ENCODE results near the gene ZNF558. TPM values are rescaled to one million over a fixed set of nuclear protein-coding genes. Genes with fewer than 3 reads are reported as not detected.

ZNF558 gene
- total RNA-seq, 1 experiment from 2014 or later: 34.1 TPM

- H3K9me3 Mint-ChIP-seq (ENCODE audit: unreplicated experiment): peaks cover 13% of the 10 kb centered on the region
- TF ChIP-seq CTCF (IDR thresholded peaks at IDR 0.05; ENCODE audit: unreplicated experiment): no peak
- peaks cover 5% of the 10 kb centered on the region for H3K4me1 Mint-ChIP-seq (ENCODE audit: insufficient read depth, unreplicated experiment)
- ChIA-PET CTCF (no interaction called here), POLR2A (no interaction called here)
- no peaks in the 10 kb centered on the region for H3K27me3 Mint-ChIP-seq (ENCODE audit: insufficient read depth, unreplicated experiment)
- H3K4me3 Mint-ChIP-seq (ENCODE audit: unreplicated experiment): no peak overlapping the region
- no TSS peak for BruUV-seq (replicated peaks)
- H3K27ac Mint-ChIP-seq (ENCODE audit: low read depth, unreplicated experiment): no peak overlapping the region
- intact Hi-C loops (cut with micrococcal nuclease): no loop called here
- DNase-seq (ENCODE audit: unreplicated experiment): no peak
- H3K36me3 Mint-ChIP-seq (ENCODE audit: insufficient read depth, unreplicated experiment): peaks cover 7% of the 10 kb centered on the region
Observed at GRCh38 chr19:8835446-8835845, 3.3 kb upstream of the ZNF558 start.

DNA sequence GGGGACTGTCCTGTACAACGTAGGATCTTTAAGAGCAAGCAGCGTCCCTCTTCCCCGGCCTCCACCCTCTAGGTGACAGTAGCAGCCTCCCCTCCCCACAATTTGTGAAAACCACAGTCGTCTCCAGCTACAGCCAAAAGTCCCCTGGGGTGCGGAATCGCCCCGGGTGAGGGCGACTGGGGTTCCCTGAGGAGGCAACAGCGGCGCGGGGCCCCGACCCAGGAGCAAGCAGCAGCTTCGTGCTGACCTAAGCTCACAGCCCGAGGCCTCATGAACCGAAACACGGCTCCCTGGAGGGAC lies 322 bp downstream of the ZNF558 start:
- BruUV-seq (replicated peaks): no TSS peak
- no peak for DNase-seq (ENCODE audit: unreplicated experiment)
- peaks cover 5% of the 10 kb centered on the region for H3K4me1 Mint-ChIP-seq (ENCODE audit: insufficient read depth, unreplicated experiment)
- POLR2A ChIA-PET: interaction anchor here (0.6 to 1.1 kb wide), 2 partner anchors 14 to 357 kb away, joined by 3 to 6 read pairs; no protein-coding TSS in a partner anchor
- peaks cover 28% of the 10 kb centered on the region for H3K36me3 Mint-ChIP-seq (ENCODE audit: insufficient read depth, unreplicated experiment)
- no peaks in the 10 kb centered on the region for H3K9me3 Mint-ChIP-seq (ENCODE audit: unreplicated experiment)
- peak overlapping the region; percentile 82 for H3K4me3 Mint-ChIP-seq (ENCODE audit: unreplicated experiment)
- intact Hi-C loops (cut with micrococcal nuclease): loop anchor here (1.0 to 5.0 kb wide), 3 partner anchors 187 to 311 kb away; partner anchors contain the start of gene ZNF317
- TF ChIP-seq CTCF (IDR thresholded peaks at IDR 0.05; ENCODE audit: unreplicated experiment): no peak
- CTCF ChIA-PET: interaction anchor here (0.6 to 1.5 kb wide), 5 partner anchors 168 to 743 kb away, joined by 3 to 4 read pairs (median 3); no protein-coding TSS in a partner anchor
- no peaks in the 10 kb centered on the region for H3K27me3 Mint-ChIP-seq (ENCODE audit: insufficient read depth, unreplicated experiment)
- H3K27ac Mint-ChIP-seq (ENCODE audit: low read depth, unreplicated experiment): peak overlapping the region; percentile 97

DNA sequence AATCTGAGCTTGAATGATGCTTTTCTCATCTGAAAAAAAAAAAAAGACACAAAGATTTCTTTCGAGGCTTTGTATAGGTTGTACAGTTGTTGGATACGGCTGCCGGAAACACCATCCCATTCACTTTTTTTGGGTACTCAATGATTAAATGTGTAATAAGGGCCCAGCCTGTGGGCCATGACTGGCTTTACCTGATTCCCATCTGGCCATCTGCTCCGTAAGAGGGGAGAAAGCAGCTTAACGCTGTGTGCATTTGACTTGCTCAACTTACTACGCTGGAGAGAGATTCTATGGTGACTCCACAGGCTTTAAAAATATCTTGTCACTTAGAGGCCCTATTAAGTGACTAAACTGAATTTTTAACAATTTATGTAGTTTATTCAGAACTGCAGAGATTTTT lies 731 bp downstream of the ZNF558 start:
- POLR2A ChIA-PET: interaction anchor here (0.6 to 1.1 kb wide), 2 partner anchors 15 to 357 kb away, joined by 3 to 6 read pairs; no protein-coding TSS in a partner anchor
- no peak for DNase-seq (ENCODE audit: unreplicated experiment)
- TF ChIP-seq CTCF (IDR thresholded peaks at IDR 0.05; ENCODE audit: unreplicated experiment): no peak
- Mint-ChIP-seq H3K4me3 (ENCODE audit: unreplicated experiment) (peak overlapping the region; percentile 82), H3K27ac (ENCODE audit: low read depth, unreplicated experiment) (peak overlapping the region; percentile 97), H3K36me3 (ENCODE audit: insufficient read depth, unreplicated experiment) (peaks cover 28% of the 10 kb centered on the region), H3K9me3 (ENCODE audit: unreplicated experiment) (no peaks in the 10 kb centered on the region), H3K4me1 (ENCODE audit: insufficient read depth, unreplicated experiment) (peaks cover 5% of the 10 kb centered on the region), H3K27me3 (ENCODE audit: insufficient read depth, unreplicated experiment) (no peaks in the 10 kb centered on the region)
- BruUV-seq (replicated peaks): TSS peak; percentile 29
- CTCF ChIA-PET: interaction anchor here (0.6 to 1.5 kb wide), 4 partner anchors 169 to 743 kb away, joined by 3 to 4 read pairs (median 3); no protein-coding TSS in a partner anchor
- intact Hi-C loops (cut with micrococcal nuclease): loop anchor here (5.0 kb wide), 1 partner anchor 311 kb away; the partner anchor contains the start of gene ZNF317

- Mint-ChIP-seq H3K36me3 (ENCODE audit: insufficient read depth, unreplicated experiment) (peaks cover 49% of the 10 kb centered on the region), H3K9me3 (ENCODE audit: unreplicated experiment) (peaks cover 7% of the 10 kb centered on the region), H3K27me3 (ENCODE audit: insufficient read depth, unreplicated experiment) (no peaks in the 10 kb centered on the region), H3K27ac (ENCODE audit: low read depth, unreplicated experiment) (no peak overlapping the region), H3K4me3 (ENCODE audit: unreplicated experiment) (no peak overlapping the region), H3K4me1 (ENCODE audit: insufficient read depth, unreplicated experiment) (peaks cover 5% of the 10 kb centered on the region)
- ChIA-PET POLR2A (no interaction called here), CTCF (no interaction called here)
- intact Hi-C loops (cut with micrococcal nuclease): no loop called here
- TF ChIP-seq CTCF (IDR thresholded peaks at IDR 0.05; ENCODE audit: unreplicated experiment): no peak
- DNase-seq (ENCODE audit: unreplicated experiment): no peak
- BruUV-seq (replicated peaks): no TSS peak
Observed at GRCh38 chr19:8827277-8827676, 4.8 kb downstream of the ZNF558 start.

Data from MCF 10A (cell line).